NCI-H82 (cell line): ENCODE results near the gene LRRC8D.

Experiments used
- DNase-seq: peaks from one replicate; lab custom pipeline; 2025; lab: John Stamatoyannopoulos, UW

LRRC8D gene

DNA sequence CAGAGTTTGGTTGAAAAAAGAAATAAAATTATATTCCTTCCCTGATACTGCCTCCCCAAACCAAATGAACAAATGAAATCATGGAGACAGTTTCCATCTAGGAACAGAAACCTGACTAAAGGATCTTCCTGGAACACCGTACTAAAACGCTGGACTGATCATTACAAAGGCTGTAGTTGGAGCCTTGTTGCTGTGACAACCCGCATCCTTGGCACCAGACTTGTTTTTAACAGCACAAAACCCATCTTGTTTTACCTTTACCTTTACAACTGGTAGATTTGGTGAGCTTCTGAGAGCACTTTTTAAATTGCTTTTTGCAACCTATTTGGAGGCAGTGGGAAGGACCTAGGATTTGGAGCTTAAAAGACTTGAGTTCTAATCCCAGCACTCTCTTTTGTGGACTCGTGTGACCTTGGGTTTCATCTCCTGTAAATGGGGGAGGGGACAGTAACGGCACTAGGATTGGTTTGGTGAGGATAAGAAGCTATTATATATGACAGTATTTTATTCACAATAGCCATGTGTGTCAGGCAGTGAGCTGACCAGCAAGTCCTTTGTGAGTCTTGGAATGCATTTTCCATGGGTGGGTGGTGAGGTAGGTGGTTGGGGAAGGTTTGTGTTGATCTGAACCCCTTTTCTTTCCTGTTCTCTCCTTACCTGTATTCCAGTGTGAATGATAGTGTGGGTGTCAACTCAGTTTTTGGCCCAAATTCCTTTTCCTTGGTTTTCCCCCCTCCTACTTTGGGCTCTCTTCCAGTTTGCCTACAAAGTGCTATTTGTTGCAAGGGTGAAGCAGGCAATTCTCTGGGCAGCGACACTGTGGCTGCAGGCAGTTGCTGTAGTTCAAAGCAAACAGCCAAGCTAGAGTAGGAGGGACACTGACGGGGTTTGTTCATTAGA, 12.6 kb downstream of the LRRC8D start:
- peak; percentile 19 for DNase-seq

DNA sequence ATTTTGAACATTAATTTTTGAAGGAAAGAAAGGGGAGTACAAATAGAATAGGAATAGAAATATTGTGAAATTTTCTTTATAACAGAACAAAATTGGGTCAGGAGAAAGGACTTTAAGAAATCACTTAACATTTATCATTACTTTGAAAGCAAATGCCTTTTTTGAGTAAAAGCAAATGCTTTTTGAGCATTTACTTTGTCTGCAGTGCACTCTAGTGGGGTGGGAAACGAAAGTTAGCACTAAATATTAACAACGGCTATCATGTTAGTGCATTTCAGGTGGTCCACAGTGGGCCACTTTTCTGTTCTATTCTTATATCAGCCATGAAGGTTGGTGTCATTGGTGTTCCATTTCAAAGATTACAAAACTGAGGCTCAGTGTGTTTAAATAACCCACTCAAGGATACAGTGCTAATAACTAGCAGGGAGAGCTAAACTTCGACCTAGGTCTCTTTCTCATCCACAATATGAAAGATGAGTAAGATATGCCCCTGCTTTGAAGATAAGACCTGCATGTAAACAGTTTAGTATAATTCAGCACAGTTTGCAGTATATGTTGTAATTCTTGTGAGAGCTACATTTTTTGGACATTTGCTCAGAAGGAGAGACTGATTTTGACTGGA, 13.4 kb downstream of the LRRC8D start:
- DNase-seq, result no peak

GRCh38 chr1:89836252-89837035, 15.6 kb downstream of the LRRC8D start:
- no peak for DNase-seq

DNA sequence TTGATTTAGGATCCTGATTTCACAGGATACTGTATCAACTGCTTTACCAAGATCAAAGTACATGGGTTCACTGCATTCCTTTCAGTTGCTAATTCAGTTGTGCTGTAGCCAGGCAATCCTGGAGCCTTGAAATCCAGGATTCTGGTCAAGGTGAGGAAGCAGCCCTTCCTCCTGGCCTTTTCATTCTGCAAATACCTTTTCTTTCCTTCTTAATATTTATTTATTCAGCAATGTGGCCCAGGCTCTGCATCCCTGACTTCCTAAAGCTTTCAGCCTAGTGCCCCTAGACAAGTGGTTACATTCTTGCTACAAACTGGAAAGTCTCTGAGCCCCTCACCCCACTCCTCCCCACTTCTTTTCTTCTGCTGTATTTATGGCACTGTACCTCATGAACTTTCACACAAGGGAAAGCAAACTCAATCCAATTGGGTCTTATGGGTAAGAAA, 16.2 kb downstream of the LRRC8D start:
- DNase-seq, result no peak

GRCh38 chr1:89837510-89837909, 16.7 kb downstream of the LRRC8D start:
- DNase-seq, result no peak

GRCh38 chr1:89839516-89839915, 18.7 kb downstream of the LRRC8D start:
- no peak for DNase-seq

- DNase-seq, result no peak
Observed at GRCh38 chr1:89841507-89841906, 20.7 kb downstream of the LRRC8D start.

GRCh38 chr1:89842567-89843272, 21.9 kb downstream of the LRRC8D start:
- DNase-seq, result peak; percentile 54

GRCh38 chr1:89843273-89844130, 22.7 kb downstream of the LRRC8D start:
- DNase-seq, result peak; percentile 78

GRCh38 chr1:89844241-89844807, 23.5 kb downstream of the LRRC8D start:
- DNase-seq, result no peak

- DNase-seq, result no peak
Observed at GRCh38 chr1:89844860-89845259, 24.0 kb downstream of the LRRC8D start.

DNA sequence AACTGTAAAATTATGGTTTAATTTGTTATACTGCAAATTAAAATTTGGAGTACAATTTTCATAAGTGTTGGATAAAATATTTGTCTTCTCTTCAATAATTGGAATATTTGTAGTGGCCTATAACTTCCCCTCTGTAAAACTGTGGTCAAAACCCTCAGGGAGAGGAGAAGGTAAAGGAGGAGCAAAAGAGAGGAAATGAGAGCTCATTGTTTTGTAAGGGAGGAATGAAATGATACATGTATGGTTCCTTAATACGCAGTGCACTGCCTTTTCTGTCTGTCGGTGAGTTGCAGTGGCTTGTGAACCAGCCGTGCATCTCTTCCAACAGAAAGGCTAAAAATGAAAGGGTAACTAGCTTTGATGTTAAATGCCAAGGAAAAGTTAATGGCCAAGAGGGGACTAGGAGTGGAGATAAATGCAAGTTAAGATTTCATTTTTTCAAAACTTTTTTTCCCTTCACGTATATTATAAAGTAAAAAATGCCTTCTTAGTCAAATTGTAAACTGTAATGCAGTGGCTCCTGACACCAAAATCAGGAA, 26.4 kb downstream of the LRRC8D start:
- DNase-seq, result no peak

GRCh38 chr1:89850844-89851415, 30.1 kb downstream of the LRRC8D start:
- no peak for DNase-seq

- DNase-seq, result no peak
Observed at GRCh38 chr1:89854140-89854539, 33.3 kb downstream of the LRRC8D start.

- DNase-seq, result no peak
Observed at GRCh38 chr1:89855413-89856123, 34.7 kb downstream of the LRRC8D start.

- no peak for DNase-seq
Observed at GRCh38 chr1:89863165-89863830, 42.5 kb downstream of the LRRC8D start.

GRCh38 chr1:89865498-89866382, 44.9 kb downstream of the LRRC8D start:
- no peak for DNase-seq

DNA sequence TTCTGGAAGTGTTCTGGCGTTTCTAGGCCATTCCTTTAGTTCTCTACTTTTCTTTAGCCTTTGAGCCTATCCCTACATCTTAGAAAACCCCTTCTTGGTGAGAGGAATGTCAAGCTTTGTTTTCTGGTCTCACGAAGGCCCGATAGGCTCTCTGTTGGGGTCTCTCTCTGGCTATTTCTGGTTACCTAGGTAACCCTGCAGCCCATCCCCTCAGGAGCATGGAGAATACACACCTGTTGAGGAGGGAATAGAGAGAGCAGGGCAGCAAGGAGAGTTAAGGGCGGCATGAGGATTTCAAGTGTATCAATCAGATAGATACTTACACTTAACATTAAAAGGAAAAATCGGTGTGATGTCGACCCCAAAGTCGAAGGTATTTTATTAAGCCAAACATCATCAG, 45.7 kb downstream of the LRRC8D start:
- DNase-seq, result no peak
